Measurements from ENCODE around the gene DCTN2. TPM values are rescaled to one million over a fixed set of nuclear protein-coding genes. Genes with fewer than 3 reads are reported as not detected.

Gene DCTN2
- total RNA-seq, 4 donors from 2014 or later = 92.9 to 138 (median 130) TPM

DNA sequence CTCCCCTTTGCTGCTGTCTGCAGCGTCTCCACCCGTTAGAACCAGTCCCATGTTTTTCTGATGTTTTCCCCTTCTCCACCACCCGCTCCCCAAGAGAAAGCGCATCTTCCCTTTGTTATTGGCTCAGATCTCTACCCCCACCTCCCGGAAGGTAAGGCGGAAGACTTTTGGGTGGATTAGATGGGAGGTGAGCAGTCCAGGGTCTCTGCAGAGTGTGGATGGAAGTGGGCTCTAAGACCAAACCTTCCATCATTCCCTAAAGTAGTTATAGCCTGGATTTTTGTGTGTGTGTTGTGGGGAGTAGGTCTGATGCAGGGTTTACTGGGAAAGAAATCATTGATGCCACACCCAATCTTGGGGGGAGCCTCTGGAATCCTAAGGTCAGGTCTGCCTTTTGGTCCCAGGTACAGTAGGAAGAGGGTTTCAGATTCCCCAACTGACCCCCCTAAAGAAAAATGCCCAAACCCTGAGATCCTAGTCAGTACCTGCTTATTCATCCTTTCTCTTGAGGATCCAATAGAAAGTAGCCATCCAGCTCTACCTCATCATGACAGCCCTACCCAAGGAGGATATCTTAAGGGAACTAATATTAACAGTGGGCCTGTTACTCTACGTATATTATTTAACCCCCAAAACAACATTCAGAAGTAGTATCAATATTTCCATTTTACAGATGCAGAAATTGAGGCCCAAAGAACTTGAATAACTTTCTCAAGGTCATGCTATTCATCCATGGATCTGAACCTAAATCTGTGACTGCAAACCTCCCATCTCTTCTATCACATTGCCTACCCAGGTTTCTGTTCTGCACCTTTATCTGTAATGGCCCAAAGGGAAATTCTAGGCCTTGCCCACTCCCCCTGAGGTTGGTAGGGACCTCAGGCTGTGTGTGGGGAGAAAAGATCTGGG lies 3.9 kb upstream of the DCTN2 start:
- TF ChIP-seq, protein P1, sequence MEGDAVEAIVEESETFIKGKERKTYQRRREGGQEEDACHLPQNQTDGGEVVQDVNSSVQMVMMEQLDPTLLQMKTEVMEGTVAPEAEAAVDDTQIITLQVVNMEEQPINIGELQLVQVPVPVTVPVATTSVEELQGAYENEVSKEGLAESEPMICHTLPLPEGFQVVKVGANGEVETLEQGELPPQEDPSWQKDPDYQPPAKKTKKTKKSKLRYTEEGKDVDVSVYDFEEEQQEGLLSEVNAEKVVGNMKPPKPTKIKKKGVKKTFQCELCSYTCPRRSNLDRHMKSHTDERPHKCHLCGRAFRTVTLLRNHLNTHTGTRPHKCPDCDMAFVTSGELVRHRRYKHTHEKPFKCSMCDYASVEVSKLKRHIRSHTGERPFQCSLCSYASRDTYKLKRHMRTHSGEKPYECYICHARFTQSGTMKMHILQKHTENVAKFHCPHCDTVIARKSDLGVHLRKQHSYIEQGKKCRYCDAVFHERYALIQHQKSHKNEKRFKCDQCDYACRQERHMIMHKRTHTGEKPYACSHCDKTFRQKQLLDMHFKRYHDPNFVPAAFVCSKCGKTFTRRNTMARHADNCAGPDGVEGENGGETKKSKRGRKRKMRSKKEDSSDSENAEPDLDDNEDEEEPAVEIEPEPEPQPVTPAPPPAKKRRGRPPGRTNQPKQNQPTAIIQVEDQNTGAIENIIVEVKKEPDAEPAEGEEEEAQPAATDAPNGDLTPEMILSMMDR (IDR thresholded peaks at IDR 0.05) = no peak
- TF ChIP-seq POLR2A (IDR thresholded peaks at IDR 0.05) = no peak
- no peak for TF ChIP-seq EP300 (IDR thresholded peaks at IDR 0.05)
- H3K4me3 ChIP-seq = peak overlapping the region in 3 of 4 donors; percentile 43 to 51 (median 50)
- peak overlapping the region in 3 of 4 donors; percentile 45 to 51 (median 48) for H3K27ac ChIP-seq
- H3K4me1 ChIP-seq = peaks cover 0 to 23% (median 12%) of the 10 kb centered on the region in 4 donors
- H3K36me3 ChIP-seq = no peaks in the 10 kb centered on the region
- no peak for DNase-seq (ENCODE audit: low spot score in 2 of 2)
- 55 to 63% methylated on average over 7 of the region's 7 CpGs for WGBS, 2 donors
- H3K27me3 ChIP-seq = peaks cover 2 to 28% of the 10 kb centered on the region in 2 donors
- H3K9me3 ChIP-seq = no peaks in the 10 kb centered on the region

DNA sequence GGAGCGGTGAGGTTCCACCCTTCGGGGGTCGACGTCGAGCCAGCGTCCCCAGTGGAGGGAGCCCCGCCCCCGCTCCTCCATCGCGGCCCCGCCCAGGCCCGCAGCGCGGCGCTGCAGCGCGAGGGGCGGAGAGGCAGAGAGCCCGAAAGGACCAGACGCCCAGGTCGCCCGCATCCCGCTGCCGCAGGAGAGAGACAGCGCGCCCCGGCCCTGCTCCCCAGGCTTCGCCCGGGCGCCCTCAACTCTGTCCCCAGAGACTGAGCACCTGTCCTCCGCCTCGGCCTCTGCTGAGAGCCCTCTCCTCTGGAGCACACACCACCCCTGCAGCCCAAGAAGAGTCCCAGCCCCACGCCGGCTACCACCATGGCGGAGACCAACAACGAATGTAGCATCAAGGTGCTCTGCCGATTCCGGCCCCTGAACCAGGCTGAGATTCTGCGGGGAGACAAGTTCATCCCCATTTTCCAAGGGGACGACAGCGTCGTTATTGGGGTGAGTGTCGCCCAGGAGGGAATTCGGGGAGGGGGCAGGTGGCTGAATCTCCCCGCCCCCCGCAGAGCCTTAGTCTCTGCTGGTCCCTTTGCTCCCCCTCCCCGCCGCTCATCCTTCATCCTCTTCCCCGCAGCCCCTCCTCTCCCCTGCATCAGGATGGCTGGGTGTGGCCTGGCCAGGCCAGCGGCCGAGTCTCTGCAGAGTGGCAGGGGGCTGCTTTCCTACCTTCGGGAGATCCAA lies 3.1 kb upstream of the DCTN2 start, which contains the start of gene KIF5A:
KIF5A (plus strand) TSS at position 136 of the 732 bp plus-strand sequence; CDS start at position 364, 228 bp downstream.
- 5 to 8% methylated on average over 17 to 50 of the region's 52 CpGs for WGBS, 2 donors
- Histone ChIP-seq H3K36me3 (no peaks in the 10 kb centered on the region), H3K27me3 (peaks cover 2 to 28% of the 10 kb centered on the region in 2 donors), H3K4me3 (peak within 1 kb of the TSS; percentile 28 to 51 (median 46)), H3K27ac (peak within 1 kb of the TSS; percentile 4 to 51 (median 46)), H3K4me1 (peaks cover 3 to 31% (median 19%) of the 10 kb centered on the region in 4 donors), H3K9me3 (no peaks in the 10 kb centered on the region)
- no peak for DNase-seq (ENCODE audit: low spot score in 2 of 2)
- TF ChIP-seq POLR2A (IDR thresholded peaks at IDR 0.05) (peak in 1 of 2 donors; percentile 20), EP300 (IDR thresholded peaks at IDR 0.05) (peak in 1 of 2 donors; percentile 24)
- TF ChIP-seq, protein P1 (IDR thresholded peaks at IDR 0.05) = no peak

DNA sequence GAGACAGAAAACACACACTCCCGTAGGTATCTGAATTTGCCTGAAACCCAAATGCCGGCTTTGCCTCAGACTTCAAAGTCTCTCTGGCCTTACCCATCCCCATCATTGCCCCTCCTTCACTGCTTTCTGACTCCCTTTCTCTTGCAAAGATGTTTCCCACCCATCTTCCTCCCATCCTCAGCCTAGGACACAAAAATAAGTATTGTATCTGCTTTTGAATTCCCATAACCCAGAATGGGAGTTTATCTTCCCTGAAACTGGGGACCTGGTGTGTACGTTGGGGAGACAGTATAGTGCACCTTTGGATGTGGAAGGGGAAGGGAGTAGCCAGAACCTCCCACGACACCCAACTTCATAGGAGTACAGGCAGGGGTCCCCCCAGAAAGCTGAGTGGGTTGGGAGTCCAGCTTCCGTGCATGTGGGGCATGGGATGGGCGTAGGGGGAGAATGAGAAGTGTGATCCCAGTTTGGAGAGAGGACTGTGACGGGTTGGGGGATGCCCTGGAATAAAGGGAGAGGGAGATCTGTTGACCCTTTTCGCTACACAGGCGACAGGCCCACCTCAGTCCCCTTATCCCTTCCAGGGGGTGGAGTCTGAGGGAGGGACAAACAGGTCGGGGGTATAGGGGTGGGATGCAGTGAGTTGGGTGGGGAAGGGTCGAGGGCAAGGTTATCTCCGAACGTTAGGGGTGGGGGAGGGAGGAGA lies 2.4 kb upstream of the DCTN2 start:
- DNase-seq (ENCODE audit: low spot score in 2 of 2) = no peak
- Histone ChIP-seq H3K36me3 (no peaks in the 10 kb centered on the region), H3K9me3 (no peaks in the 10 kb centered on the region), H3K4me1 (peaks cover 3 to 39% (median 22%) of the 10 kb centered on the region in 4 donors), H3K27ac (peak overlapping the region; percentile 4 to 51 (median 46)), H3K4me3 (peak overlapping the region; percentile 28 to 51 (median 46)), H3K27me3 (peaks cover 2 to 28% of the 10 kb centered on the region in 2 donors)
- no peak for TF ChIP-seq EP300 (IDR thresholded peaks at IDR 0.05)
- TF ChIP-seq, protein P1 (IDR thresholded peaks at IDR 0.05) = no peak
- no peak for TF ChIP-seq POLR2A (IDR thresholded peaks at IDR 0.05)
- 33 to 41% methylated on average over 13 of the region's 13 CpGs for WGBS, 2 donors

DNA sequence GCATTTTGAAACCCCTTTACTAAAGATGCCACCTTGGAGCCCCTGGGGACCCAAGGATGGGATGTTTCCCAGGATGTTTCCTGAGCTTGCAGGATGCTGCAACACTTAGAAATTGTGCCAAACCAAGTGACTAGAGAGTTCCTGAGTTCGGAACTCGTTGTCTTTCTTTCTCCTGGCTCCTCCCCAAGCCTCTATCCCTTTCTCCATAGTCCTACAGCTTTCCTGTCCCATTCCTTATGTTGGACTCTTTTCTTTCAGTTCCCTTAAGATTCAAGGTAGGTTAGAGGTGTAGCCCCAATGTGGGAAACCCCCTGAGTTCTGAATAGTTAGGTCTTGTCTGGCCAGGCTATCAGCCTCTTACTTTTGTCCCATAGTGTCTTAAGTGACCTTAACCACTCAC lies 1.5 kb upstream of the DCTN2 start:
- WGBS, 2 donors = 57 to 65% methylated on average over 2 of the region's 2 CpGs
- no peak overlapping the region for H3K4me3 ChIP-seq
- TF ChIP-seq EP300 (IDR thresholded peaks at IDR 0.05) = no peak
- TF ChIP-seq, protein P1 (IDR thresholded peaks at IDR 0.05) = no peak
- TF ChIP-seq POLR2A (IDR thresholded peaks at IDR 0.05) = no peak
- H3K27ac ChIP-seq = no peak overlapping the region
- H3K27me3 ChIP-seq = peaks cover 2 to 28% of the 10 kb centered on the region in 2 donors
- no peak for DNase-seq (ENCODE audit: low spot score in 2 of 2)
- H3K4me1 ChIP-seq = peaks cover 3 to 47% (median 22%) of the 10 kb centered on the region in 4 donors
- H3K9me3 ChIP-seq = no peaks in the 10 kb centered on the region
- peaks cover 0 to 3% (median 0%) of the 10 kb centered on the region in 3 donors for H3K36me3 ChIP-seq
